ENCODE data around the gene OR52B6. TPM values are rescaled to one million over a fixed set of nuclear protein-coding genes. Genes with fewer than 3 reads are reported as not detected.

OR52B6 gene
- not detected in 2 replicates for total RNA-seq

- Mint-ChIP-seq H3K4me1 (ENCODE audit: low read depth) (no peaks in the 10 kb centered on the region), H3K4me3 (ENCODE audit: low read depth) (no peak within 1 kb of the TSS), H3K27me3 (ENCODE audit: low read depth) (peaks cover 2% of the 10 kb centered on the region), H3K27ac (no peak within 1 kb of the TSS), H3K36me3 (ENCODE audit: low read depth) (no peaks in the 10 kb centered on the region), H3K9me3 (no peaks in the 10 kb centered on the region)
- intact Hi-C loops (cut with micrococcal nuclease), result no loop called here
- no peak for DNase-seq (ENCODE audit: low spot score)
Observed at GRCh38 chr11:5580577-5580976, at the start of gene OR52B6. Gene OR52B6, plus strand, starts transcription at chr11:5580877. Its CDS starts 0 bp downstream, at chr11:5580877.

- H3K4me1 Mint-ChIP-seq (ENCODE audit: low read depth), result no peaks in the 10 kb centered on the region
- no peak for DNase-seq (ENCODE audit: low spot score)
- no peaks in the 10 kb centered on the region for H3K9me3 Mint-ChIP-seq
- H3K4me3 Mint-ChIP-seq (ENCODE audit: low read depth), result no peak overlapping the region
- intact Hi-C loops (cut with micrococcal nuclease), result no loop called here
- H3K27me3 Mint-ChIP-seq (ENCODE audit: low read depth), result no peaks in the 10 kb centered on the region
- no peaks in the 10 kb centered on the region for H3K36me3 Mint-ChIP-seq (ENCODE audit: low read depth)
- H3K27ac Mint-ChIP-seq, result no peak overlapping the region
Observed at GRCh38 chr11:5531053-5531831, 49.4 kb upstream of the OR52B6 start.

DNA sequence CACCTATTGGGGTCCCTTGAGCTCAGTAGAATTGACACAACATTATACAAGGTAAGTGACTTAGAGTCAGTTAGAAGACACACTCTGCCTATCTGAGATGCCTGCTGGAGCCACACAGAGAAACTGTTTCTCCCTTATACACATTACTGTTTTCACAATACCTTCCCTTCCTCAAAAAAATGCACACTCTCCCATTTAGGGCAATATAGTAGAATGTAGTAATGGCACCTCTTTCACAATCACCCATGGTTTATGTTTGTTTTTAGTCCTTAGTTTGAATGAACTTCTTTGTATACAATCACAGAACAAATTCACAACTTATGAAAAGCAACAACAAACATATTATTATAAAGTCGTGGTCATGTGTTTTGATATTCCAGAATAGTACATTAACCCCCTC lies 46.6 kb upstream of the OR52B6 start:
- Mint-ChIP-seq H3K27me3 (ENCODE audit: low read depth) (no peaks in the 10 kb centered on the region), H3K4me3 (ENCODE audit: low read depth) (no peak overlapping the region), H3K27ac (no peak overlapping the region), H3K9me3 (no peaks in the 10 kb centered on the region), H3K36me3 (ENCODE audit: low read depth) (no peaks in the 10 kb centered on the region), H3K4me1 (ENCODE audit: low read depth) (no peaks in the 10 kb centered on the region)
- DNase-seq (ENCODE audit: low spot score), result no peak
- intact Hi-C loops (cut with micrococcal nuclease), result no loop called here

DNA sequence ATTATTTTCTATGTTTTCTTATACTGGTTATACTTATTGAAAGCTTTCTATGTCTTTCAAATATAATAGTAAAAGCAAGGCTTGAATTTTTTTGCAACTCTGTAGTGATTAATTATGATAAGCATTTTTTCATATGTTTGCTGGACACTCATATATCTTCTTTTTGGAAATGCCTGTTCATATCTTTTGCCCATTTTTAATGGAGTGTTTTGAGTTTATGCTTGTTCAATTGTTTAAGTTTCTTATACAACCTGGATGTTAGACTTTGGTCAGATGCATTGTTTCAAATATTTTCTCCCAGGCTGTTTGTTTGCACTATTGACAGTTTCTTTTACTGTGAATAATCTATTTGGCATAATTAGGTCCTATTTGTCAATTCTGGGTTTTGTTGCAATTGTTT lies 44.2 kb upstream of the OR52B6 start:
- Mint-ChIP-seq H3K4me3 (ENCODE audit: low read depth) (no peak overlapping the region), H3K27me3 (ENCODE audit: low read depth) (no peaks in the 10 kb centered on the region), H3K27ac (no peak overlapping the region), H3K36me3 (ENCODE audit: low read depth) (no peaks in the 10 kb centered on the region), H3K9me3 (no peaks in the 10 kb centered on the region), H3K4me1 (ENCODE audit: low read depth) (no peaks in the 10 kb centered on the region)
- intact Hi-C loops (cut with micrococcal nuclease), result no loop called here
- no peak for DNase-seq (ENCODE audit: low spot score)

- H3K27ac Mint-ChIP-seq, result no peak overlapping the region
- no peak for DNase-seq (ENCODE audit: low spot score)
- no peaks in the 10 kb centered on the region for H3K9me3 Mint-ChIP-seq
- no peaks in the 10 kb centered on the region for H3K36me3 Mint-ChIP-seq (ENCODE audit: low read depth)
- intact Hi-C loops (cut with micrococcal nuclease), result no loop called here
- H3K27me3 Mint-ChIP-seq (ENCODE audit: low read depth), result no peaks in the 10 kb centered on the region
- H3K4me3 Mint-ChIP-seq (ENCODE audit: low read depth), result no peak overlapping the region
- H3K4me1 Mint-ChIP-seq (ENCODE audit: low read depth), result no peaks in the 10 kb centered on the region
Observed at GRCh38 chr11:5541427-5541826, 39.2 kb upstream of the OR52B6 start.

DNA sequence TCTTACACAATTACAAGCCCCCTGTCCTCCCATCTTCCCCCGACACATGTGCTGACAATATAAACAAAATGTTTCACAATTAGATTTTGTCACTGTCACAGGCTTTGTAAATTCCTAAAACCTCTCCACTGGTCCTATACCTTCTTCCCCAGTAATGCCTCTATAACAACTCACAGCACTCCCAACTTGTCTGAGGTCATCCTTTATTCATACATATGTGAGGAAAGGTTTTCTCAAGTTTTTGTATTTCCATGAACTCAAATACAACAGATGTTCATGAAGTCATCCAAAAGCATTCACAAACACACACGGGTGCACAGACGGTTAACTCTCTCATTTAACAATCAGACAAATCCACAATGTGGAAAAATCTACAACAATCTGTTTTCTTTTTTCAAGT lies 34.2 kb upstream of the OR52B6 start:
- Mint-ChIP-seq H3K4me3 (ENCODE audit: low read depth) (no peak overlapping the region), H3K9me3 (no peaks in the 10 kb centered on the region), H3K36me3 (ENCODE audit: low read depth) (no peaks in the 10 kb centered on the region), H3K27me3 (ENCODE audit: low read depth) (no peaks in the 10 kb centered on the region), H3K27ac (no peak overlapping the region), H3K4me1 (ENCODE audit: low read depth) (no peaks in the 10 kb centered on the region)
- no peak for DNase-seq (ENCODE audit: low spot score)
- intact Hi-C loops (cut with micrococcal nuclease), result no loop called here

GRCh38 chr11:5547982-5548381 lies 32.7 kb upstream of the OR52B6 start:
- Mint-ChIP-seq H3K4me3 (ENCODE audit: low read depth) (no peak overlapping the region), H3K27ac (no peak overlapping the region), H3K4me1 (ENCODE audit: low read depth) (no peaks in the 10 kb centered on the region), H3K9me3 (no peaks in the 10 kb centered on the region), H3K27me3 (ENCODE audit: low read depth) (no peaks in the 10 kb centered on the region), H3K36me3 (ENCODE audit: low read depth) (no peaks in the 10 kb centered on the region)
- DNase-seq (ENCODE audit: low spot score), result no peak
- intact Hi-C loops (cut with micrococcal nuclease), result no loop called here

GRCh38 chr11:5548440-5548839 lies 32.2 kb upstream of the OR52B6 start, which contains the start of gene OR52H1:
Gene OR52H1, minus strand, starts transcription at chr11:5548540. Its CDS starts 3,035 bp downstream, at chr11:5545505.
- Mint-ChIP-seq H3K27ac (no peak within 1 kb of the TSS), H3K36me3 (ENCODE audit: low read depth) (no peaks in the 10 kb centered on the region), H3K27me3 (ENCODE audit: low read depth) (no peaks in the 10 kb centered on the region), H3K4me1 (ENCODE audit: low read depth) (no peaks in the 10 kb centered on the region), H3K9me3 (no peaks in the 10 kb centered on the region), H3K4me3 (ENCODE audit: low read depth) (no peak within 1 kb of the TSS)
- DNase-seq (ENCODE audit: low spot score), result no peak
- intact Hi-C loops (cut with micrococcal nuclease), result no loop called here

DNA sequence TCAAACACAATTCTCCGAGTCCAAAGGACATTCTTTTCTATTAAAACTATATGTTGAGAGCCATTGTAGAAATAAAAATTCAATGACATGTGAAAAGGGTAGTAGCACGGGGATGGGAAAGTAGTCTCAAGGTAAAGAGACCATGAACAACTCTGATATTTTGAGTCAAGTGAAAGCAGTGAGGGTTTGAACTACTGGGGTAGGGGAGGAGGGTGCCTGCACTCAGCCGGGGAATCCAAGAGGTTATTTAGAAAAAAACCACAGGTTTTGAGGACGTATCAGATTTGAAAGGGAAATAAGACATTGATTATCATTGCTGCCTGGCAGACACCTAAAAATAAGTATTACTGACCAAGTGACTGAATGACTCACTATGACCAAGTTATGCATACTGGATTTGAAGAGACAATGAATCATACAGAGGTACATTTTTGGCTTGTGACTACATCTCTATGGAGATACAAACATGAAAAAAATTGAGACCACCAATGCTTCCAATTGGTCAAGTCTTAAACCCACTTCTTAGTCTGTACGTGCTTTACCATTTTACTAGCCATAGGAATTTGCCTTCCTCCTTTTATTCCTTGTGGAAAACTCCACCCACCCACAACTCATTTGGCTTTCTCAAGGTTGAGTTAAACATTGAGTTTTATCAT lies 30.1 kb upstream of the OR52B6 start:
- no peaks in the 10 kb centered on the region for H3K9me3 Mint-ChIP-seq
- H3K36me3 Mint-ChIP-seq (ENCODE audit: low read depth), result no peaks in the 10 kb centered on the region
- H3K27ac Mint-ChIP-seq, result no peak overlapping the region
- H3K4me1 Mint-ChIP-seq (ENCODE audit: low read depth), result no peaks in the 10 kb centered on the region
- intact Hi-C loops (cut with micrococcal nuclease), result no loop called here
- H3K27me3 Mint-ChIP-seq (ENCODE audit: low read depth), result peaks cover 5% of the 10 kb centered on the region
- DNase-seq (ENCODE audit: low spot score), result no peak
- H3K4me3 Mint-ChIP-seq (ENCODE audit: low read depth), result no peak overlapping the region

DNA sequence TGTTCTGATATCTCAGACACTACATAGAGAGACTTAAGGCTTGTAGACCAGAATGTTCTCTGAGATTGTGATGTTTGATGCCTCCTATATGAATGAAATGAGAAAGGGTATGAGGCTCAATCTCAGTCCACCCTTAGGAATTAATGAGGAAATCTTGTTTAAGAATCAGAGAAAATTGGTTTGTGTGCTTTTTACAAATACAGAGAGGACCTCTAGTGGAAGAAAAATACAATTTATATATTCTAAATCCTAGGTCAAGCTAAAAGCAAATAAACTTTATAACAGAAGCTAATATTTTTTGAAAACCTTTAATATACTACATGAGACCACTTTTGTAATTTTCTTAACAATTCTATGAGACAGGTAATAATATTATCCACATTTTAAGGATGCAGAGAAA lies 27.3 kb upstream of the OR52B6 start:
- peaks cover 9% of the 10 kb centered on the region for H3K27me3 Mint-ChIP-seq (ENCODE audit: low read depth)

DNA sequence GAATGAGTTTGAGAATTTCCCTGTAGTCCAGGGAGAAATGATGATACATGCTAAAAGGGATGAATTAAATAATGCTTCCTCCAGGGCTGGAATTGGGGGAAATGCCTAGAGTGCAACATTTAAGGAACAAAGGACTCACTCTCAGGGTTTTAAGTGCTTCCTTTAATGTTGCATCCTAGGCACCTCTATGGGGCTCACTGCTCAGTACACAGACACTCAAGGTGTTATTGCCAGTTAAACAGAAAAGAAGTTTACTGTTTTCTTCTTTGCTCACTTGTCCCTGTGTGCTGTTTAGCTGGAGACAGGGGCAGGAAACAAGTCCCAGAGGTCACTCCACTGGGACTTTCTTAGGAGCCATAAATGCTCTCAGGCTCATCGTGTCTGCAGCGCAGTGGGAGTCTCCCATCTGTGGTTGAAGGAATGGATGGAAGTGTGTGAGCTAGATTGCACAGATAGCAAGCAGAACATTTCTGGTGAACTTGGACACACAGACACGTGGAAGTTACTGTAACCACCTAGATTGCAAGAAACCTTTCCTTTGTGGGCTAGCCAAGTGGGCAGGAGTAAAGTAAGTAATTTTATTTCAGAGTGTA lies 24.0 kb upstream of the OR52B6 start:
- intact Hi-C loops (cut with micrococcal nuclease), result no loop called here
- no peak overlapping the region for H3K27ac Mint-ChIP-seq

More for the DNA sequence above, 27.3 kb upstream of the OR52B6 start:
- Mint-ChIP-seq H3K4me1 (ENCODE audit: low read depth) (no peaks in the 10 kb centered on the region), H3K27ac (no peak overlapping the region), H3K9me3 (no peaks in the 10 kb centered on the region), H3K4me3 (ENCODE audit: low read depth) (no peak overlapping the region), H3K36me3 (ENCODE audit: low read depth) (no peaks in the 10 kb centered on the region)
- no peak for DNase-seq (ENCODE audit: low spot score)
- intact Hi-C loops (cut with micrococcal nuclease), result no loop called here

GRCh38 chr11:5557751-5558150 lies 22.9 kb upstream of the OR52B6 start:
- no peak overlapping the region for H3K27ac Mint-ChIP-seq
- intact Hi-C loops (cut with micrococcal nuclease), result no loop called here
- no peaks in the 10 kb centered on the region for H3K36me3 Mint-ChIP-seq (ENCODE audit: low read depth)
- peaks cover 9% of the 10 kb centered on the region for H3K27me3 Mint-ChIP-seq (ENCODE audit: low read depth)
- H3K9me3 Mint-ChIP-seq, result no peaks in the 10 kb centered on the region
- no peak for DNase-seq (ENCODE audit: low spot score)
- no peaks in the 10 kb centered on the region for H3K4me1 Mint-ChIP-seq (ENCODE audit: low read depth)
- no peak overlapping the region for H3K4me3 Mint-ChIP-seq (ENCODE audit: low read depth)

More for the DNA sequence above, 24.0 kb upstream of the OR52B6 start:
- DNase-seq (ENCODE audit: low spot score), result no peak
- Mint-ChIP-seq H3K36me3 (ENCODE audit: low read depth) (no peaks in the 10 kb centered on the region), H3K4me3 (ENCODE audit: low read depth) (no peak overlapping the region), H3K9me3 (no peaks in the 10 kb centered on the region), H3K4me1 (ENCODE audit: low read depth) (no peaks in the 10 kb centered on the region), H3K27me3 (ENCODE audit: low read depth) (peaks cover 9% of the 10 kb centered on the region)

Measured in activated T-helper 2 cell treated with anti-CD3 and anti-CD28 coated beads, Interferon-gamma antibody, Interleukin-2, Interleukin-4, amounts not matched to agents 10 μg/mL and 5 μg/mL and 100 μg/mL, durations not matched to agents 14 hours and 24 hours and 36 hours (primary cell).